GM13977 (cell line): ENCODE results near the gene HCLS1.

Experiments
- DNase-seq: peaks from one replicate; pipeline ENCODE4 v3.0.0; 2012; ENCODE audit warnings: low spot score
- in situ Hi-C: fragments of 300-500 bp; cut with MboI; formaldehyde crosslinking; loops from one replicate; pipeline ENCODE4 v1.12.0; 2022; ENCODE audit warnings: low sequenced_read_pairs, low pct_unique_long_range_greater_than_20kb, mixed read lengths, inconsistent platforms; ENCODE audit not compliant: unreplicated experiment
- TF ChIP-seq, protein P1 (sequence below): IDR thresholded peaks from 2 replicates; pipeline ENCODE4 v1.5.1; 2012; ENCODE audit warnings: mild to moderate bottlenecking, control low read depth; ENCODE audit not compliant: insufficient read depth; ENCODE audit errors: extremely low read depth, missing control alignments

Gene HCLS1

DNA sequence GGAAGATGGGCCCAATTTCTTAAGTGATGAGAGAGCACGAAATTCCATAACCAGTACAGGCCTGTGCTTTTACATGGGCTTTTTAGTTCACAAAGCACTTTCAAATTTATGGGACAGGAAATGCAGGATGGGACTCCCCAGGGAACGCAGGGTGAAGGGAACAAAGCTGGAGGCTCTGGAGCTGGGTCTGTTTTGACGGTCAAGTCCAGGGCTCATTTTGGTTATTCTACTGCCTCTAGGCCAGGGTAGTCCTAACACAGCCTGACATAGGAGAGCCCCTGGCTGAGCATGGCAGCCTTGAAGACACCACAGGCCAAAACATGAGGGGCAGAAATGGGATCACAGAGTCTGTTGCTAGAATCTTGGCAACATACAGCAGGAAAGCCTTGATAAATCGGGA lies 33.5 kb downstream of the HCLS1 start:
- DNase-seq = no peak
- TF ChIP-seq, protein P1, sequence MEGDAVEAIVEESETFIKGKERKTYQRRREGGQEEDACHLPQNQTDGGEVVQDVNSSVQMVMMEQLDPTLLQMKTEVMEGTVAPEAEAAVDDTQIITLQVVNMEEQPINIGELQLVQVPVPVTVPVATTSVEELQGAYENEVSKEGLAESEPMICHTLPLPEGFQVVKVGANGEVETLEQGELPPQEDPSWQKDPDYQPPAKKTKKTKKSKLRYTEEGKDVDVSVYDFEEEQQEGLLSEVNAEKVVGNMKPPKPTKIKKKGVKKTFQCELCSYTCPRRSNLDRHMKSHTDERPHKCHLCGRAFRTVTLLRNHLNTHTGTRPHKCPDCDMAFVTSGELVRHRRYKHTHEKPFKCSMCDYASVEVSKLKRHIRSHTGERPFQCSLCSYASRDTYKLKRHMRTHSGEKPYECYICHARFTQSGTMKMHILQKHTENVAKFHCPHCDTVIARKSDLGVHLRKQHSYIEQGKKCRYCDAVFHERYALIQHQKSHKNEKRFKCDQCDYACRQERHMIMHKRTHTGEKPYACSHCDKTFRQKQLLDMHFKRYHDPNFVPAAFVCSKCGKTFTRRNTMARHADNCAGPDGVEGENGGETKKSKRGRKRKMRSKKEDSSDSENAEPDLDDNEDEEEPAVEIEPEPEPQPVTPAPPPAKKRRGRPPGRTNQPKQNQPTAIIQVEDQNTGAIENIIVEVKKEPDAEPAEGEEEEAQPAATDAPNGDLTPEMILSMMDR = no peak
- in situ Hi-C loops = no loop called here

DNA sequence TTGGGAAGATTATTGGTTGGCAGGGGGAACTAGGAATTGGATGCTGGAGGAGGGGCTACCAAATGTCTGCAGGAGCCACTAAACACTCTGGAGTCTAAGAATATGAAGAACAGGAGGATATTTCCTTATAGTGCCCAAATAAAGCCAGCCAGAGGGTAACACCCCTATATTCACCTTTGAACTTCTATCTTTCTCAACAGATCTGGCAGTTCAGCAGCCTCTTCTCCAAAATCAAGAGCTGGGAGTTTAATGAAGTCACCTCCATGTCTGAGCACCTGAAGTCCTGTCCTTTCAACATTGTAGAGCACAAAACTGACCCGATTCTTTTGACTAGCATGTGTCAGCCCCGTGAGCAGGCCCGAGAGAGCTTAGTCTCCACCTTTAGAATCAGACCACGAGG lies 34.2 kb downstream of the HCLS1 start:
- TF ChIP-seq, protein P1 = no peak
- no peak for DNase-seq
- in situ Hi-C loops = no loop called here

DNA sequence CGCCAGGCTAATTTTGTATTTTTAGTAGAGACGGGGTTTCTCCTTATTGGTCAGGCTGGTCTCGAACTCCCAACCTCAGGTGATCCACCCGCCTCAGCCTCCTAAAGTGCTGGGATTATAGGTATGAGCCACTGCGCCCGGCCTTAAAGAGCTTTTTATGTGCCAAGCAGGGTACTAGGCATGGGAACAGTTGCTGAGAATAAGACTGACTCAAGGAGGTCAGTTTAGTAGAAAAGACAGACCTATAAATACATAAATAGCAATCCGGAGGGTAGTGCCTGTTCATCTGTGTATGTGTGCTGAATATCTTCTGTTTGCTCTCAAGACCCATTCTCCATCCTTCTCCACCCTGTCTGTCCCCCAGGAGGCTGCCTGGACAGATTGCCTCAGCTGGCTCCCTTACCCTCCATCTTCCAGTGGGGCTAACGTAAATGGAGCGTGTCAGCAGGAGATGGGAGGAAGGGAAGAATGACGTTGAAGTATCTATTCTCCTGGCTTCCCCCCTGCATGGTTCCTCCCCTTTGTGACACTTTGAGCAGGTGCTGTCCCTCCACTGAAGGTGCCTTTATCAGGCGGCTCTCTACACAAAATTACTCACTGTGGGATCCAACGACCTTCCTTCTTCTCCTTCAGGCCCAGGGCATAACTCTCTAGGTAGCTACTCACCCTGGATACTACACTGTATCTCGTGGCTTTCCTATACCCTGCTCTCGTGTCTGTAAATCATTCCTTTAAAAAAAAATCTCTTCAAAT lies 36.4 kb downstream of the HCLS1 start:
- DNase-seq = no peak
- in situ Hi-C loops = no loop called here
- TF ChIP-seq, protein P1 = no peak

DNA sequence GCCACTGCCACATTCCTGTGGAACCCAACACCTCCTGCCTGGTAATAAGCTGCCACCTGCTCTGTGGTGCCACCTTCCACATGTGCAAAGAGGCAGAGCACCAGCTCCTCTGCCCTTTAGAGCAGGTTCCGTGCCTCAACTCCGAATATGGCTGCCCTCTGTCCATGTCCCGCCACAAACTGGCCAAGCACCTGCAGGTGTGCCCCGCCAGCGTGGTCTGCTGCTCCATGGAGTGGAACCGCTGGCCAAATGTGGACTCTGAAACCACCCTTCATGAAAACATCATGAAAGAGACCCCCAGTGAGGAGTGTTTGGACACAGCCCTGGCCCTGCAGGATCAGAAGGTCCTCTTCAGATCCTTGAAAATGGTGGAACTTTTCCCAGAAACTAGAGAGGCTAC lies 39.2 kb downstream of the HCLS1 start:
- no peak for DNase-seq
- TF ChIP-seq, protein P1 = no peak
- in situ Hi-C loops = no loop called here

- in situ Hi-C loops = no loop called here
- DNase-seq = no peak
- TF ChIP-seq, protein P1 = no peak
These were observed 41.0 kb downstream of the HCLS1 start for GRCh38 chr3:121619691-121620090.

DNA sequence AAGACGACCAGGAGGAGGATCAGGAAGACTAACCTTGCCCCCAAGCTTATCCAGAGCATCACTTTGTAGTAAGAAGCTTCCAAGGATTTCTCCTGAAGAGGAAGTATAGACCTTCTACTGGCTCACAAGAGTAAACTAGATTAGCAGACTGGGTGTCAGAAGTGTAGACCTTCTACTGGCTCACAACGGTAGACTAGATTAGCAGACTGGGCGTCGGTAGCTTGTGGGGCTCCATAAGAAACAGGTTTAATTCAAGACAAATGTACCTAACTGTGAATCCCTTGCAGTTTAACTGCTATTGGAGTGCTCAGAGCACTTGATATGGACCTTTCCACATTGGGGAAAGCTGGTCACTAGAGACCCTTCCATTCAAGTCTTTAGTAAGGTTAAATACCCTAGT lies 54.6 kb downstream of the HCLS1 start:
- in situ Hi-C loops = no loop called here
- DNase-seq = no peak
- TF ChIP-seq, protein P1 = no peak
